C4-2B (cell line): ENCODE results near the gene HTR3E.

Source experiments
- CTCF ChIP-seq: fragments of 450-650 bp; conservative IDR thresholded peaks from 2 replicates; pipeline ENCODE4 v1.5.1; 2017; ENCODE audit warnings: mild to moderate bottlenecking
- ZFX ChIP-seq: fragments of 450-650 bp; IDR thresholded peaks from 2 replicates; pipeline ENCODE4 v1.6.1; 2017

- TF ChIP-seq CTCF, result no peak
- TF ChIP-seq ZFX, result no peak
These were observed 34.2 kb upstream of the HTR3E start for GRCh38 chr3:184062637-184063036.
